Neural progenitor cell (in vitro differentiated cells): ENCODE data around the gene CACNG8. TPM values are rescaled to one million over a fixed set of nuclear protein-coding genes. Genes with fewer than 3 reads are reported as not detected.

Source experiments
- DNase-seq: peaks from one replicate; pipeline ENCODE4 v3.0.0-alpha.2; 2016; ENCODE audit warnings: low spot score
- H2AFZ ChIP-seq: fragments of 200-600 bp; sonication (generic); replicated peaks from 2 replicates; pipeline ENCODE4 v1.6.1; 2016; ENCODE audit warnings: antibody characterized with exemption
- H3F3A ChIP-seq: fragments of 200-600 bp; sonication (generic); 2 replicates; pipeline ENCODE4 v1.6.1; 2016; ENCODE audit warnings: antibody characterized with exemption, low read depth
- H3K27ac ChIP-seq: fragments of 200-600 bp; sonication (generic); 2 replicates; pipeline ENCODE4 v1.5.1; 2016; ENCODE audit warnings: mild to moderate bottlenecking
- H3K27me3 ChIP-seq: fragments of 200-600 bp; sonication (generic); 2 replicates; pipeline ENCODE4 v1.6.1; 2016; ENCODE audit warnings: mild to moderate bottlenecking, moderate library complexity
- H3K36me3 ChIP-seq: fragments of 200-600 bp; sonication (generic); 2 replicates; pipeline ENCODE4 v1.5.1; 2016
- H3K4me1 ChIP-seq: fragments of 200-600 bp; sonication (generic); 2 replicates; pipeline ENCODE4 v1.6.1; 2016; ENCODE audit warnings: mixed run types
- H3K4me2 ChIP-seq: fragments of 200-600 bp; sonication (generic); 2 replicates; pipeline ENCODE4 v1.6.1; 2016
- H3K4me3 ChIP-seq: fragments of 200-600 bp; sonication (generic); 2 replicates; pipeline ENCODE4 v1.5.1; 2016
- H3K79me2 ChIP-seq: fragments of 200-600 bp; sonication (generic); 2 replicates; pipeline ENCODE4 v1.6.1; 2016; ENCODE audit warnings: low read depth
- H3K9ac ChIP-seq: fragments of 200-600 bp; sonication (generic); 2 replicates; pipeline ENCODE4 v1.6.1; 2016
- H3K9me3 ChIP-seq: fragments of 200-600 bp; sonication (generic); 2 replicates; pipeline ENCODE4 v1.5.1; 2016; ENCODE audit warnings: low read depth
- H4K20me1 ChIP-seq: fragments of 200-600 bp; sonication (generic); 2 replicates; pipeline ENCODE4 v1.6.1; 2016; ENCODE audit warnings: low read depth
- H3K27ac Mint-ChIP-seq: 3 replicates; pipeline ENCODE4 v1.8.0; 2021; ENCODE audit warnings: mixed read lengths
- H3K27me3 Mint-ChIP-seq: 2 replicates; pipeline ENCODE4 v1.8.0; 2022; ENCODE audit warnings: low read depth, mild to moderate bottlenecking, inconsistent platforms, moderate library complexity, mixed read lengths; ENCODE audit not compliant: insufficient read depth
- H3K36me3 Mint-ChIP-seq: 3 replicates; pipeline ENCODE4 v1.8.0; 2021; ENCODE audit warnings: mixed read lengths
- H3K4me1 Mint-ChIP-seq: 3 replicates; pipeline ENCODE4 v1.8.0; 2021; ENCODE audit warnings: mixed read lengths
- H3K4me3 Mint-ChIP-seq: 3 replicates; pipeline ENCODE4 v1.8.0; 2021; ENCODE audit warnings: mild to moderate bottlenecking, moderate library complexity, mixed read lengths
- H3K9me3 Mint-ChIP-seq: 3 replicates; pipeline ENCODE4 v1.8.0; 2020; ENCODE audit warnings: mixed read lengths
- EZH2 ChIP-seq: fragments of 200-600 bp; sonication (generic); IDR thresholded peaks from 2 replicates; pipeline ENCODE4 v1.6.1; 2017; ENCODE audit warnings: antibody characterized with exemption, mild to moderate bottlenecking, moderate library complexity
- EZH2phosphoT487 ChIP-seq: fragments of 200-600 bp; sonication (generic); IDR thresholded peaks from 2 replicates; pipeline ENCODE4 v1.6.1; 2017; ENCODE audit warnings: antibody characterized with exemption
- total RNA-seq: library from RNA; depleted of rRNA; stranded (reverse); fragments of >200 nt; gene quantifications from 2 replicates; pipeline ENCODE4 v1.2.3, GENCODE V29; 2015; ENCODE audit warnings: low replicate concordance
- TF ChIP-seq, protein P1 (sequence below): fragments of 200-600 bp; sonication (generic); IDR thresholded peaks from 2 replicates; pipeline ENCODE4 v1.5.1; 2017; ENCODE audit warnings: antibody characterized with exemption, mild to moderate bottlenecking

The CACNG8 gene
- total RNA-seq, 1 donor from 2014 or later: 0.02 TPM

DNA sequence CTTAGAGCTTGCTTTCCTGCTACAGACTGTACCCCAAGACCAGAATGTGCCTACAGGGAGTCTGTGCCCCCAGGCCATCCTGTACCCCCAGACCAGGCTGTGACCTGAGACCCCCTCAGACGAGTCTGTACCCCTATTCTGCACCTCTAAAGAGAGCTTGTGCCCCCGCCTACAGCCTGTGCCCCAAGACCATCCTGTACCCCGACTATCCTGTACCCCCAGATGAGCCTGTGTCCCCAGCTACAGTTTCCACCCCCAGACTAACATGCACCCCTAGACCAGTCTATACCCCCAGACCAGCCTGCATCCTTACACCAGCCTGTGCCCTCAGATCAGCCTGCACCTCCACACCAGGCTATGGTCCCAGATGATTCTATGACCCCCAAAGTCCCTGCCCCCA is 30.7 kb downstream of the CACNG8 start:
- H3K36me3 ChIP-seq: no peaks in the 10 kb centered on the region
- H3F3A ChIP-seq: peaks cover 7% of the 10 kb centered on the region
- no peak overlapping the region for H3K9ac ChIP-seq
- H3K4me1 ChIP-seq: peaks cover 14% of the 10 kb centered on the region
- no peak for DNase-seq
- H3K27ac ChIP-seq: no peak overlapping the region
- no peaks in the 10 kb centered on the region for H3K9me3 ChIP-seq
- peaks cover 86% of the 10 kb centered on the region for H3K27me3 ChIP-seq
- TF ChIP-seq, protein P1, sequence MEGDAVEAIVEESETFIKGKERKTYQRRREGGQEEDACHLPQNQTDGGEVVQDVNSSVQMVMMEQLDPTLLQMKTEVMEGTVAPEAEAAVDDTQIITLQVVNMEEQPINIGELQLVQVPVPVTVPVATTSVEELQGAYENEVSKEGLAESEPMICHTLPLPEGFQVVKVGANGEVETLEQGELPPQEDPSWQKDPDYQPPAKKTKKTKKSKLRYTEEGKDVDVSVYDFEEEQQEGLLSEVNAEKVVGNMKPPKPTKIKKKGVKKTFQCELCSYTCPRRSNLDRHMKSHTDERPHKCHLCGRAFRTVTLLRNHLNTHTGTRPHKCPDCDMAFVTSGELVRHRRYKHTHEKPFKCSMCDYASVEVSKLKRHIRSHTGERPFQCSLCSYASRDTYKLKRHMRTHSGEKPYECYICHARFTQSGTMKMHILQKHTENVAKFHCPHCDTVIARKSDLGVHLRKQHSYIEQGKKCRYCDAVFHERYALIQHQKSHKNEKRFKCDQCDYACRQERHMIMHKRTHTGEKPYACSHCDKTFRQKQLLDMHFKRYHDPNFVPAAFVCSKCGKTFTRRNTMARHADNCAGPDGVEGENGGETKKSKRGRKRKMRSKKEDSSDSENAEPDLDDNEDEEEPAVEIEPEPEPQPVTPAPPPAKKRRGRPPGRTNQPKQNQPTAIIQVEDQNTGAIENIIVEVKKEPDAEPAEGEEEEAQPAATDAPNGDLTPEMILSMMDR: no peak
- TF ChIP-seq EZH2phosphoT487 (no peak), EZH2 (no peak)
- Mint-ChIP-seq H3K27ac (no peak overlapping the region), H3K4me3 (peak overlapping the region; percentile 2), H3K4me1 (peaks cover 34% of the 10 kb centered on the region), H3K36me3 (no peaks in the 10 kb centered on the region), H3K27me3 (peaks cover 15% of the 10 kb centered on the region), H3K9me3 (no peaks in the 10 kb centered on the region)
- no peak overlapping the region for H3K4me2 ChIP-seq
- no peak overlapping the region for H3K4me3 ChIP-seq
- H3K79me2 ChIP-seq: no peaks in the 10 kb centered on the region
- H4K20me1 ChIP-seq: no peaks in the 10 kb centered on the region
- H2AFZ ChIP-seq: no peak overlapping the region

DNA sequence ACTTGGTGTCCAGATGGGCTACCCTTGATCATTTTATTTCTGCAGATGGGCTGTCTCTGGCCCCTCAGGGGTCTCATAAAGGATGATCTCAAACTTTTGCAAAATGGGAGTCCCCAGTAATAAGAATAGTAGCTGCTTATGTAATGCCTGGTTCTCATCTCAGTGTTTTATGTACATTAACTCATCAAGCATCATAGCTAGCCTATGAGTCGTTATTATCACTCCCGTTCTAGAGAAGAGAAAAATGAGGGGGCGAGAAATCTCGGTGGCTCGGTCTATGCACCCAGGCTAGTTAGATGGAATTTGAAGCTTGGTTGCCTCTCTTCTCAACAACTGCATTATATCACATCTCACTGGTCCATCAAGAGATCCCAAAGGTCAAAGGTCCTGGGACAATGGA is 32.1 kb downstream of the CACNG8 start:
- no peak overlapping the region for H3K27ac ChIP-seq
- peaks cover 10% of the 10 kb centered on the region for H3K27me3 Mint-ChIP-seq
- H3K4me3 Mint-ChIP-seq: no peak overlapping the region
- H3K27ac Mint-ChIP-seq: no peak overlapping the region
- H3K4me1 Mint-ChIP-seq: peaks cover 31% of the 10 kb centered on the region
- peaks cover 14% of the 10 kb centered on the region for H3K4me1 ChIP-seq
- DNase-seq: no peak
- no peak overlapping the region for H3K9ac ChIP-seq
- no peaks in the 10 kb centered on the region for H4K20me1 ChIP-seq
- H3K4me2 ChIP-seq: no peak overlapping the region
- H3K9me3 ChIP-seq: no peaks in the 10 kb centered on the region
- H3K79me2 ChIP-seq: no peaks in the 10 kb centered on the region
- H3K36me3 Mint-ChIP-seq: no peaks in the 10 kb centered on the region
- H3K4me3 ChIP-seq: no peak overlapping the region
- no peaks in the 10 kb centered on the region for H3K9me3 Mint-ChIP-seq
- H3K27me3 ChIP-seq: peaks cover 89% of the 10 kb centered on the region
- H3K36me3 ChIP-seq: no peaks in the 10 kb centered on the region
- H2AFZ ChIP-seq: no peak overlapping the region
- peaks cover 7% of the 10 kb centered on the region for H3F3A ChIP-seq
- TF ChIP-seq EZH2 (no peak), EZH2phosphoT487 (no peak)

- peaks cover 39% of the 10 kb centered on the region for H3K4me1 Mint-ChIP-seq
- Histone ChIP-seq H3K27me3 (peaks cover 95% of the 10 kb centered on the region), H3K9ac (no peak overlapping the region), H3K79me2 (no peaks in the 10 kb centered on the region), H3K4me3 (no peak overlapping the region), H4K20me1 (no peaks in the 10 kb centered on the region), H3K4me1 (peaks cover 10% of the 10 kb centered on the region), H3K27ac (no peak overlapping the region), H2AFZ (no peak overlapping the region), H3K9me3 (no peaks in the 10 kb centered on the region), H3K36me3 (no peaks in the 10 kb centered on the region), H3K4me2 (no peak overlapping the region), H3F3A (peaks cover 7% of the 10 kb centered on the region)
- no peaks in the 10 kb centered on the region for H3K9me3 Mint-ChIP-seq
- H3K27me3 Mint-ChIP-seq: peaks cover 8% of the 10 kb centered on the region
- TF ChIP-seq EZH2 (no peak), EZH2phosphoT487 (no peak)
- TF ChIP-seq, protein P1: no peak
- no peaks in the 10 kb centered on the region for H3K36me3 Mint-ChIP-seq
- H3K27ac Mint-ChIP-seq: no peak overlapping the region
- no peak overlapping the region for H3K4me3 Mint-ChIP-seq
- no peak for DNase-seq
Observed at GRCh38 chr19:53998223-53998622, 35.5 kb downstream of the CACNG8 start.

DNA sequence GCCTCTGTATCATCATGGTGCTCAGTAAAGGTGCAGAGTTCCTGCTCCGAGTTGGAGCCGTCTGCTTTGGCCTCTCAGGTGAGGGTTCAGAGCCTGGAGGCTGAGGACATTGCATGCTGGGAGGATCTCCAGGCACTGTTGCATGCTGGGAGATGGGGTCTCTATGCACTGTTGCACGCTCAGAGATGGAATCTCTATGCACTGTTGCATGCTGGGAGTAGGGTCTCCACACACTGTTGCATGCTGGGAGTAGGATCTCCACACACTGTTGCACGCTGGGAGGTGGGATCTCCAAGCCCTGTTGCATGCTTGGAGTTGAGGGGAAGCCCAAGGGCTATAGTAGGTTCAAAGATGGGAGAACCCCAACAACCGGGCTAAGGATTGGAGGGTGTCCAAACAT is 37.0 kb downstream of the CACNG8 start:
- no peak for DNase-seq
- TF ChIP-seq EZH2phosphoT487 (no peak), EZH2 (no peak)
- TF ChIP-seq, protein P1: no peak
- no peak overlapping the region for H3K9ac ChIP-seq
- peaks cover 7% of the 10 kb centered on the region for H3F3A ChIP-seq
- H2AFZ ChIP-seq: no peak overlapping the region
- H3K4me1 ChIP-seq: peaks cover 10% of the 10 kb centered on the region
- no peaks in the 10 kb centered on the region for H3K9me3 ChIP-seq
- peaks cover 8% of the 10 kb centered on the region for H3K27me3 Mint-ChIP-seq
- no peaks in the 10 kb centered on the region for H3K79me2 ChIP-seq
- peaks cover 83% of the 10 kb centered on the region for H3K27me3 ChIP-seq
- no peaks in the 10 kb centered on the region for H3K36me3 ChIP-seq
- no peak overlapping the region for H3K4me3 ChIP-seq
- no peak overlapping the region for H3K27ac Mint-ChIP-seq
- peaks cover 30% of the 10 kb centered on the region for H3K4me1 Mint-ChIP-seq
- no peaks in the 10 kb centered on the region for H4K20me1 ChIP-seq
- no peak overlapping the region for H3K27ac ChIP-seq
- no peak overlapping the region for H3K4me3 Mint-ChIP-seq
- no peaks in the 10 kb centered on the region for H3K9me3 Mint-ChIP-seq
- no peaks in the 10 kb centered on the region for H3K36me3 Mint-ChIP-seq
- no peak overlapping the region for H3K4me2 ChIP-seq
